Neural progenitor cell (in vitro differentiated cells): ENCODE measurements around the gene HOXC10. TPM values are rescaled to one million over a fixed set of nuclear protein-coding genes. Genes with fewer than 3 reads are reported as not detected.
A peak's percentile ranks its signal among the peaks of the same experiment; 100 is the strongest.

ENCODE experiments used
- DNase-seq: peaks from one replicate; pipeline ENCODE4 v3.0.0-alpha.2; 2016; ENCODE audit warnings: low spot score
- H2AFZ ChIP-seq: fragments of 200-600 bp; sonication (generic); replicated peaks from 2 replicates; pipeline ENCODE4 v1.6.1; 2016; ENCODE audit warnings: antibody characterized with exemption
- H3F3A ChIP-seq: fragments of 200-600 bp; sonication (generic); 2 replicates; pipeline ENCODE4 v1.6.1; 2016; ENCODE audit warnings: antibody characterized with exemption, low read depth
- H3K27ac ChIP-seq: fragments of 200-600 bp; sonication (generic); 2 replicates; pipeline ENCODE4 v1.5.1; 2016; ENCODE audit warnings: mild to moderate bottlenecking
- H3K27me3 ChIP-seq: fragments of 200-600 bp; sonication (generic); 2 replicates; pipeline ENCODE4 v1.6.1; 2016; ENCODE audit warnings: mild to moderate bottlenecking, moderate library complexity
- H3K36me3 ChIP-seq: fragments of 200-600 bp; sonication (generic); 2 replicates; pipeline ENCODE4 v1.5.1; 2016
- H3K4me1 ChIP-seq: fragments of 200-600 bp; sonication (generic); 2 replicates; pipeline ENCODE4 v1.6.1; 2016; ENCODE audit warnings: mixed run types
- H3K4me2 ChIP-seq: fragments of 200-600 bp; sonication (generic); 2 replicates; pipeline ENCODE4 v1.6.1; 2016
- H3K4me3 ChIP-seq: fragments of 200-600 bp; sonication (generic); 2 replicates; pipeline ENCODE4 v1.5.1; 2016
- H3K79me2 ChIP-seq: fragments of 200-600 bp; sonication (generic); 2 replicates; pipeline ENCODE4 v1.6.1; 2016; ENCODE audit warnings: low read depth
- H3K9ac ChIP-seq: fragments of 200-600 bp; sonication (generic); 2 replicates; pipeline ENCODE4 v1.6.1; 2016
- H3K9me3 ChIP-seq: fragments of 200-600 bp; sonication (generic); 2 replicates; pipeline ENCODE4 v1.5.1; 2016; ENCODE audit warnings: low read depth
- H4K20me1 ChIP-seq: fragments of 200-600 bp; sonication (generic); 2 replicates; pipeline ENCODE4 v1.6.1; 2016; ENCODE audit warnings: low read depth
- H3K27ac Mint-ChIP-seq: 3 replicates; pipeline ENCODE4 v1.8.0; 2021; ENCODE audit warnings: mixed read lengths
- H3K27me3 Mint-ChIP-seq: 2 replicates; pipeline ENCODE4 v1.8.0; 2022; ENCODE audit warnings: low read depth, mild to moderate bottlenecking, inconsistent platforms, moderate library complexity, mixed read lengths; ENCODE audit not compliant: insufficient read depth
- H3K36me3 Mint-ChIP-seq: 3 replicates; pipeline ENCODE4 v1.8.0; 2021; ENCODE audit warnings: mixed read lengths
- H3K4me1 Mint-ChIP-seq: 3 replicates; pipeline ENCODE4 v1.8.0; 2021; ENCODE audit warnings: mixed read lengths
- H3K4me3 Mint-ChIP-seq: 3 replicates; pipeline ENCODE4 v1.8.0; 2021; ENCODE audit warnings: mild to moderate bottlenecking, moderate library complexity, mixed read lengths
- H3K9me3 Mint-ChIP-seq: 3 replicates; pipeline ENCODE4 v1.8.0; 2020; ENCODE audit warnings: mixed read lengths
- EZH2 ChIP-seq: fragments of 200-600 bp; sonication (generic); IDR thresholded peaks from 2 replicates; pipeline ENCODE4 v1.6.1; 2017; ENCODE audit warnings: antibody characterized with exemption, mild to moderate bottlenecking, moderate library complexity
- EZH2phosphoT487 ChIP-seq: fragments of 200-600 bp; sonication (generic); IDR thresholded peaks from 2 replicates; pipeline ENCODE4 v1.6.1; 2017; ENCODE audit warnings: antibody characterized with exemption
- total RNA-seq: library from RNA; depleted of rRNA; stranded (reverse); fragments of >200 nt; gene quantifications from 2 replicates; pipeline ENCODE4 v1.2.3, GENCODE V29; 2015; ENCODE audit warnings: low replicate concordance
- TF ChIP-seq, protein P1 (sequence below): fragments of 200-600 bp; sonication (generic); IDR thresholded peaks from 2 replicates; pipeline ENCODE4 v1.5.1; 2017; ENCODE audit warnings: antibody characterized with exemption, mild to moderate bottlenecking

The HOXC10 gene
- total RNA-seq, 1 donor from 2014 or later = not detected

DNA sequence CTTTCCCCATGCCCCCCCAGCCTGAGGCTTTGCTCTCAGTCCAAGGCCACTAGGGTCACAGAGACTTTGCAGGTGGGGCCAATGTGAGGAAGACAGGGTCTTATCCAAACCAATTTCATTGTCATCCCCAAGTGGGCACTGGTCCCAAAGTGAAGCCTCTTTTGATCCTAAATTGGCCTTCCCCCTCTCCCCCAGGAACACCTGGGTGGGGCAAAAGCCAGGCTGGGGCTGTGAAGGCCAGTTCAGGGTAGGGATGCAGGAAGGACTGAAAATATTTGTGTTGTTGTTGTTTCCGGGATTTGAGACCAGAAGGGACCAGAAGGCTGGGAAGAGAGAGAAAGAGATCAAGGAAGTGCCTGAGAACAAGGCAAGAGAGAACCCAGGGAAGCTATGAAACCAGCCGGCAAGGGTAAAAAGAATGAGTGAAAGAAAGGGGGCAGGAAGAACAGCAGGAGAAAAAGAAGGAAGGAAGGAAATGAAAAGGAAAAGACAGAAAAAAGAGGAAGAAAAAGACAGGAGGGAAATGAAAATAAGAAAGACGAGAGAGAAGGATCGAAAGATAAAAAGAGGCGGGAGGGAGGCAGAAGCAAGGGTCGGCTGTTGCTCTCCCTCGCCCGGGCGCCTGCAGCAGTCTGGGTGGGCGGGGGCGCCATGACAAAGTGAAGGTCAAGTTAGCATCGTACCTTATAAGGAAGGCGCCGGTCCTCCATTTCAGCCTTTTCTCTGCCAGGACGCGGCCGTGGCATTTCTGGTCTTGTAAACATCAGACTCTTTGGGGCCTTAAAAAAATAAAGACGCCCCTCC is 19.5 kb upstream of the HOXC10 start:
- H4K20me1 ChIP-seq = peaks cover 77% of the 10 kb centered on the region
- H3K27me3 Mint-ChIP-seq = peaks cover 94% of the 10 kb centered on the region
- H3K36me3 Mint-ChIP-seq = peaks cover 2% of the 10 kb centered on the region
- no peak overlapping the region for H3K4me3 Mint-ChIP-seq
- H3K4me1 ChIP-seq = no peaks in the 10 kb centered on the region
- H3K27ac Mint-ChIP-seq = no peak overlapping the region
- no peak overlapping the region for H3K9ac ChIP-seq
- H3K79me2 ChIP-seq = no peaks in the 10 kb centered on the region
- H3K4me2 ChIP-seq = no peak overlapping the region
- DNase-seq = no peak
- no peaks in the 10 kb centered on the region for H3K9me3 ChIP-seq
- H3K27ac ChIP-seq = no peak overlapping the region
- H3K9me3 Mint-ChIP-seq = peaks cover 9% of the 10 kb centered on the region
- no peaks in the 10 kb centered on the region for H3K36me3 ChIP-seq
- H3K4me3 ChIP-seq = no peak overlapping the region
- no peaks in the 10 kb centered on the region for H3K4me1 Mint-ChIP-seq
- H3K27me3 ChIP-seq = peaks cover 100% of the 10 kb centered on the region
- H3F3A ChIP-seq = no peaks in the 10 kb centered on the region
- H2AFZ ChIP-seq = no peak overlapping the region
- TF ChIP-seq, protein P1, sequence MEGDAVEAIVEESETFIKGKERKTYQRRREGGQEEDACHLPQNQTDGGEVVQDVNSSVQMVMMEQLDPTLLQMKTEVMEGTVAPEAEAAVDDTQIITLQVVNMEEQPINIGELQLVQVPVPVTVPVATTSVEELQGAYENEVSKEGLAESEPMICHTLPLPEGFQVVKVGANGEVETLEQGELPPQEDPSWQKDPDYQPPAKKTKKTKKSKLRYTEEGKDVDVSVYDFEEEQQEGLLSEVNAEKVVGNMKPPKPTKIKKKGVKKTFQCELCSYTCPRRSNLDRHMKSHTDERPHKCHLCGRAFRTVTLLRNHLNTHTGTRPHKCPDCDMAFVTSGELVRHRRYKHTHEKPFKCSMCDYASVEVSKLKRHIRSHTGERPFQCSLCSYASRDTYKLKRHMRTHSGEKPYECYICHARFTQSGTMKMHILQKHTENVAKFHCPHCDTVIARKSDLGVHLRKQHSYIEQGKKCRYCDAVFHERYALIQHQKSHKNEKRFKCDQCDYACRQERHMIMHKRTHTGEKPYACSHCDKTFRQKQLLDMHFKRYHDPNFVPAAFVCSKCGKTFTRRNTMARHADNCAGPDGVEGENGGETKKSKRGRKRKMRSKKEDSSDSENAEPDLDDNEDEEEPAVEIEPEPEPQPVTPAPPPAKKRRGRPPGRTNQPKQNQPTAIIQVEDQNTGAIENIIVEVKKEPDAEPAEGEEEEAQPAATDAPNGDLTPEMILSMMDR = no peak
- TF ChIP-seq EZH2phosphoT487 (no peak), EZH2 (no peak)

DNA sequence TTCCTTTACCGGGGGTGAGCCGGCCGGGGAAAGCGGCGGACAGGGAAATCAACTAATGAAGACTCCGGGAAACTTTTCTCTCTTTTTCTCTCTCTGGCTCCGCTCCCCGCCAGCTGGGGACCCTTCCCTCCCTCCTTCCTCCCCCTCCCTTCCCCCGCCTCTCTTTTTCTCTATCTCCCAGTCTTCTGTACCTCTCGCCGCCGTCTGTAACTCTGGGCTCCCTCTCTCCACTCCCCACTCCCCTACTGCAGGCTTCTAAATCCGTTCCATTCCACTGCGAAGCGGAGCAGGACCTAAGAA is 18.9 kb upstream of the HOXC10 start:
- no peak overlapping the region for H2AFZ ChIP-seq
- TF ChIP-seq, protein P1 = no peak
- TF ChIP-seq EZH2 (no peak), EZH2phosphoT487 (no peak)
- no peak overlapping the region for H3K27ac Mint-ChIP-seq

DNA sequence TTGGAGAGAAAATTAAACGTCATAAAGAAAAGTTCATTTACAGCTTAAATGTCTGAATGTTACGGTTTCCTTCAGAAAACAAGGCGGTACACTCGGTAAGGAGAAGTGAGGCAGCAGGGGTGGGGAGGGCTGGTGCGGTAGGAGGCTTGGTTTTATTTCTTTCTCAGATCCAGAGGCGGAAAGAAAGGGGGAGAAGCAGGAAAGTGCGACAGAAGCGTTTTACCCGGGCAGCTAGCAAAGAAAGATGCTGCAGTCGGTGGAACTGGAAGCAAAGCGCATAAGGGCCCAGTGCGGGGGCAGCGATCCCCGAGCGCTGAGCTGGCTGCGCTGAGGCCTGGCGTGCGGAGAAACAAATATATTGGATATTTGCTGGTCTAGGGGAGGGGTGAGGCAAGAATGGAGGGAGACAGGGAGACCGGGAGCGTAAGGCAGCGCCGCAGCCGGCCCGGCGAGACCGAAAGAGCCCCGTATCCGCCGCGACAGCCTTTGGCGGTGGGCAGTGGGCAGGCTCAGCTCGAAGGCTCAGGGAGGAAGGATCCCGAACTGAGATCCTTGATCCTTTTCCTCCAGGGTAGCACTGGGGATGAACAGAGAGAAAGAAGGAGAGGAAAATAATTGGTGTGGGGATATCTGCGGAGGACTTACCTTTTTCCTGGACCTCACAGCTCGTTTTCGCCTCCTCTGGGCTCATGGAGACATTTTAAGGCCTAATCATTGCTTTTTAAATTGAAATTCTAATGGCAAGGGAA is 18.4 kb upstream of the HOXC10 start:
- Histone ChIP-seq H3K4me3 (no peak overlapping the region), H3K27ac (no peak overlapping the region), H3K79me2 (no peaks in the 10 kb centered on the region), H3K9ac (no peak overlapping the region), H4K20me1 (peaks cover 87% of the 10 kb centered on the region), H3K4me2 (no peak overlapping the region), H3K9me3 (no peaks in the 10 kb centered on the region), H3K36me3 (no peaks in the 10 kb centered on the region), H2AFZ (no peak overlapping the region), H3K4me1 (no peaks in the 10 kb centered on the region), H3K27me3 (peaks cover 100% of the 10 kb centered on the region), H3F3A (no peaks in the 10 kb centered on the region)
- no peaks in the 10 kb centered on the region for H3K4me1 Mint-ChIP-seq
- TF ChIP-seq, protein P1 = no peak
- TF ChIP-seq EZH2 (peak; percentile 100), EZH2phosphoT487 (peak; percentile 99)
- H3K27me3 Mint-ChIP-seq = peaks cover 97% of the 10 kb centered on the region
- peaks cover 2% of the 10 kb centered on the region for H3K36me3 Mint-ChIP-seq
- H3K9me3 Mint-ChIP-seq = peaks cover 9% of the 10 kb centered on the region
- peak overlapping the region; percentile 53 for H3K4me3 Mint-ChIP-seq
- no peak for DNase-seq
- no peak overlapping the region for H3K27ac Mint-ChIP-seq

More for the DNA sequence above, 18.9 kb upstream of the HOXC10 start:
- H3K4me3 Mint-ChIP-seq = no peak overlapping the region
- H4K20me1 ChIP-seq = peaks cover 82% of the 10 kb centered on the region
- peaks cover 100% of the 10 kb centered on the region for H3K27me3 ChIP-seq
- peaks cover 9% of the 10 kb centered on the region for H3K9me3 Mint-ChIP-seq
- no peaks in the 10 kb centered on the region for H3K79me2 ChIP-seq
- H3K9me3 ChIP-seq = no peaks in the 10 kb centered on the region
- no peaks in the 10 kb centered on the region for H3K36me3 ChIP-seq
- no peak overlapping the region for H3K4me2 ChIP-seq
- no peak overlapping the region for H3K4me3 ChIP-seq
- H3F3A ChIP-seq = no peaks in the 10 kb centered on the region
- peaks cover 95% of the 10 kb centered on the region for H3K27me3 Mint-ChIP-seq
- H3K36me3 Mint-ChIP-seq = peaks cover 2% of the 10 kb centered on the region
- H3K4me1 Mint-ChIP-seq = no peaks in the 10 kb centered on the region
- DNase-seq = no peak
- H3K27ac ChIP-seq = no peak overlapping the region
- H3K4me1 ChIP-seq = no peaks in the 10 kb centered on the region
- no peak overlapping the region for H3K9ac ChIP-seq
